RWPE2 (cell line): ENCODE results near the gene KIF26B.

Source experiments
- ATAC-seq: fragments of 200-7000 bp; cut with Tn5 transposase; 3 replicates; pipeline ENCODE4 v1.9.1; 2021; ENCODE audit warnings: low read depth
- DNase-seq: peaks from one replicate; pipeline ENCODE4 v3.0.0-alpha.2; 2020; ENCODE audit warnings: low spot score
- H3K27ac ChIP-seq: fragments of 450-650 bp; 2 replicates; pipeline ENCODE4 v1.5.1; 2017; ENCODE audit warnings: mild to moderate bottlenecking; ENCODE audit not compliant: poor library complexity, severe bottlenecking
- H3K27me3 ChIP-seq: fragments of 250-450 bp; sonication (Bioruptor Pico); 2 replicates; pipeline ENCODE4 v1.5.1; 2021; ENCODE audit warnings: mild to moderate bottlenecking, moderate library complexity; ENCODE audit not compliant: insufficient read depth, poor library complexity, severe bottlenecking
- H3K36me3 ChIP-seq: fragments of 250-450 bp; sonication (Bioruptor Pico); 2 replicates; pipeline ENCODE4 v1.5.1; 2020; ENCODE audit warnings: low read depth, mild to moderate bottlenecking, moderate library complexity
- H3K4me1 ChIP-seq: fragments of 250-450 bp; sonication (Bioruptor Pico); 2 replicates; pipeline ENCODE4 v1.5.1; 2021; ENCODE audit warnings: mild to moderate bottlenecking, moderate library complexity; ENCODE audit not compliant: insufficient read depth, poor library complexity, severe bottlenecking
- H3K4me3 ChIP-seq: fragments of 250-450 bp; sonication (Bioruptor Pico); 2 replicates; pipeline ENCODE4 v1.5.1; 2021; ENCODE audit warnings: mild to moderate bottlenecking, moderate library complexity; ENCODE audit not compliant: severe bottlenecking
- H3K9me3 ChIP-seq: fragments of 250-450 bp; sonication (Bioruptor Pico); 2 replicates; pipeline ENCODE4 v1.5.1; 2021; ENCODE audit warnings: mild to moderate bottlenecking, moderate library complexity; ENCODE audit not compliant: severe bottlenecking
- TF ChIP-seq, protein P1 (sequence below): fragments of 450-650 bp; IDR thresholded peaks from one replicate; pipeline ENCODE4 v1.5.1; 2017; ENCODE audit warnings: mild to moderate bottlenecking, moderate library complexity; ENCODE audit not compliant: poor library complexity, severe bottlenecking

The KIF26B gene

DNA sequence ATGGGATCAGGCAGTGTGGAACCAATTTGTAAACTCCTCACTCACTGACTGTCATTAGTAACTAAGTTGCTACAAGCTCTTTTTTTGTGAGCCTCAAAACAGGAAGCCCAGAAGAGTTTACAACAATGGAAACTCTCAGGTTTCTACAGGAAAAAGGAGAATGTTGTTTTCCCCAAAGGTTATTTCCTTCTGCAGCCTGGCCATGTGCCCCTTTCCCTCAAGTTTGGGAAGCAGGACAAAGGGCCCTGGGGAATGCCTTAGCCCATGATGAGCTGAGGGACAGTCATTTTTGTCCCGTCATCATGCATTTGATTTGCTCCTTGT, 395.9 kb downstream of the KIF26B start:
- ATAC-seq (no peak), DNase-seq (no peak)
- no peak overlapping the region for H3K27ac ChIP-seq
- TF ChIP-seq, protein P1, sequence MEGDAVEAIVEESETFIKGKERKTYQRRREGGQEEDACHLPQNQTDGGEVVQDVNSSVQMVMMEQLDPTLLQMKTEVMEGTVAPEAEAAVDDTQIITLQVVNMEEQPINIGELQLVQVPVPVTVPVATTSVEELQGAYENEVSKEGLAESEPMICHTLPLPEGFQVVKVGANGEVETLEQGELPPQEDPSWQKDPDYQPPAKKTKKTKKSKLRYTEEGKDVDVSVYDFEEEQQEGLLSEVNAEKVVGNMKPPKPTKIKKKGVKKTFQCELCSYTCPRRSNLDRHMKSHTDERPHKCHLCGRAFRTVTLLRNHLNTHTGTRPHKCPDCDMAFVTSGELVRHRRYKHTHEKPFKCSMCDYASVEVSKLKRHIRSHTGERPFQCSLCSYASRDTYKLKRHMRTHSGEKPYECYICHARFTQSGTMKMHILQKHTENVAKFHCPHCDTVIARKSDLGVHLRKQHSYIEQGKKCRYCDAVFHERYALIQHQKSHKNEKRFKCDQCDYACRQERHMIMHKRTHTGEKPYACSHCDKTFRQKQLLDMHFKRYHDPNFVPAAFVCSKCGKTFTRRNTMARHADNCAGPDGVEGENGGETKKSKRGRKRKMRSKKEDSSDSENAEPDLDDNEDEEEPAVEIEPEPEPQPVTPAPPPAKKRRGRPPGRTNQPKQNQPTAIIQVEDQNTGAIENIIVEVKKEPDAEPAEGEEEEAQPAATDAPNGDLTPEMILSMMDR, result no peak
- no peak overlapping the region for H3K4me3 ChIP-seq
- no peaks in the 10 kb centered on the region for H3K36me3 ChIP-seq
- no peaks in the 10 kb centered on the region for H3K27me3 ChIP-seq
- H3K4me1 ChIP-seq, result no peaks in the 10 kb centered on the region
- H3K9me3 ChIP-seq, result no peaks in the 10 kb centered on the region

GRCh38 chr1:245551536-245551935, 396.8 kb downstream of the KIF26B start:
- TF ChIP-seq, protein P1, result no peak
- Histone ChIP-seq H3K27me3 (no peaks in the 10 kb centered on the region), H3K36me3 (no peaks in the 10 kb centered on the region), H3K9me3 (no peaks in the 10 kb centered on the region), H3K4me1 (no peaks in the 10 kb centered on the region), H3K4me3 (no peak overlapping the region), H3K27ac (no peak overlapping the region)
- DNase-seq (no peak), ATAC-seq (no peak)

DNA sequence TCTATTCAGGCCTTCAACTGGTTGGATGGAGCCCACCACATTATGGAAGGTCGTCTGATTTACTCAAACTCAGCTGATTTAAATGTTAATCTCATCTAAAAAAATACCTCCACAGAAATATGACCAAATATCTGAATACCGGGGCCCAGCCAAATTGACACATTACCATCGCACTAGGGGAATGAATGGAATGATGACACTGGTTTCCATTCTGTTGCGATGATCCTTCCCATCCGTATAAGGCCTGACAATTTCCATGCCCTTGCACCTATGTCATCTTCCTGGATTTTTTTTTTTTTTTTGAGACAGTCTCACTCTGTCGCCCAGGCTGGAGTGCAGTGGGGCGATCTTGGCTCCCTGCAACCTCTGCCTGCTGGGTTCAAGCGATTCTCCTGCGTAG, 397.5 kb downstream of the KIF26B start:
- Histone ChIP-seq H3K9me3 (no peaks in the 10 kb centered on the region), H3K4me1 (no peaks in the 10 kb centered on the region), H3K36me3 (no peaks in the 10 kb centered on the region), H3K27me3 (no peaks in the 10 kb centered on the region), H3K4me3 (no peak overlapping the region), H3K27ac (no peak overlapping the region)
- no peak for ATAC-seq
- DNase-seq, result no peak
- TF ChIP-seq, protein P1, result no peak

DNA sequence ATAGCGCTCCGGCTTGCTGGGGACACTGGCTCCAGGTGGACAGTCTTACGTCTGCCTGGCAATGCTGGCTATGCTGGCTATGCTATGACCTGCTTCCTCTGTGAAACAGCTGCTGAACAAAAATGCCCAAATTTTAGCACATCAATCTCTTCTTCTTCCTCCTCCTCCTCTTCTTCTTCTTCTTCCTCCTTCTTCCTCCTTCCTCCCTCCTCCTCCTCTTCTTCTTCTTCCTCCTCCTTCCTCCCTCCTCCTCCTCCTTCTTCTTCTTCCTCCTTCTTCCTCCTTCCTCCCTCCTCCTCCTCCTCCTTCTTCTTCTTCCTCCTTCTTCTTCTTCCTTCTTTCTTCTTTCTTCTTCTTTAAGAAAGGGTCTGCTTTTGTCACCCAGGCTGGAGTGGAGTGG, 401.3 kb downstream of the KIF26B start:
- no peak for ATAC-seq
- TF ChIP-seq, protein P1, result no peak
- no peaks in the 10 kb centered on the region for H3K4me1 ChIP-seq
- H3K27me3 ChIP-seq, result no peaks in the 10 kb centered on the region
- no peak overlapping the region for H3K4me3 ChIP-seq
- no peaks in the 10 kb centered on the region for H3K9me3 ChIP-seq
- H3K36me3 ChIP-seq, result no peaks in the 10 kb centered on the region
- no peak overlapping the region for H3K27ac ChIP-seq
- no peak for DNase-seq

DNA sequence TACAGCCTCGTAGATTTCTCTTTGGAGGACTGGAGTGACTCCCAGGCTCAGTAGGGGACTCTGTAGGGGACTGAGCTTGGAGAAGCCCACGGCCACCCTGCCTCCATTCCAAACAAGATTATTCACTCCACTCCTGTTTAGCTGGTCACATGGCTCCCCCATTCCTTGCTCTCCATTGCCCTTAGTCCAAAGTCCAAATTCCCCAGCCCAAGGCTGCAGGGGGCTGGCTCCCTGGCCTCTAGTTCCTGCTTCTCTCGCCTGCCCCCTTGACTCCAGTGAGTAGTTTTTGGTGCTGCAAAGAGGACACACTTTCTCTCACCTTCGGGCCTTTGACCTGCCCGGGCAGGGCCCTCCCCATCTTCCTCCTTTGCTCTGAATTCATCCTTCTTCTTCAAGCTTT, 403.3 kb downstream of the KIF26B start:
- no peaks in the 10 kb centered on the region for H3K27me3 ChIP-seq

More for the DNA sequence above, 403.3 kb downstream of the KIF26B start:
- TF ChIP-seq, protein P1, result no peak
- H3K36me3 ChIP-seq, result no peaks in the 10 kb centered on the region
- H3K27ac ChIP-seq, result no peak overlapping the region
- no peaks in the 10 kb centered on the region for H3K4me1 ChIP-seq
- ATAC-seq (no peak), DNase-seq (no peak)
- no peaks in the 10 kb centered on the region for H3K9me3 ChIP-seq
- H3K4me3 ChIP-seq, result no peak overlapping the region
